GM04504 (cell line): Measurements from ENCODE around the gene RPS15A.

Experiments
- DNase-seq: peaks from one replicate; pipeline ENCODE4 v3.0.0-alpha.2; 2012; ENCODE audit warnings: low read depth

Gene RPS15A

DNA sequence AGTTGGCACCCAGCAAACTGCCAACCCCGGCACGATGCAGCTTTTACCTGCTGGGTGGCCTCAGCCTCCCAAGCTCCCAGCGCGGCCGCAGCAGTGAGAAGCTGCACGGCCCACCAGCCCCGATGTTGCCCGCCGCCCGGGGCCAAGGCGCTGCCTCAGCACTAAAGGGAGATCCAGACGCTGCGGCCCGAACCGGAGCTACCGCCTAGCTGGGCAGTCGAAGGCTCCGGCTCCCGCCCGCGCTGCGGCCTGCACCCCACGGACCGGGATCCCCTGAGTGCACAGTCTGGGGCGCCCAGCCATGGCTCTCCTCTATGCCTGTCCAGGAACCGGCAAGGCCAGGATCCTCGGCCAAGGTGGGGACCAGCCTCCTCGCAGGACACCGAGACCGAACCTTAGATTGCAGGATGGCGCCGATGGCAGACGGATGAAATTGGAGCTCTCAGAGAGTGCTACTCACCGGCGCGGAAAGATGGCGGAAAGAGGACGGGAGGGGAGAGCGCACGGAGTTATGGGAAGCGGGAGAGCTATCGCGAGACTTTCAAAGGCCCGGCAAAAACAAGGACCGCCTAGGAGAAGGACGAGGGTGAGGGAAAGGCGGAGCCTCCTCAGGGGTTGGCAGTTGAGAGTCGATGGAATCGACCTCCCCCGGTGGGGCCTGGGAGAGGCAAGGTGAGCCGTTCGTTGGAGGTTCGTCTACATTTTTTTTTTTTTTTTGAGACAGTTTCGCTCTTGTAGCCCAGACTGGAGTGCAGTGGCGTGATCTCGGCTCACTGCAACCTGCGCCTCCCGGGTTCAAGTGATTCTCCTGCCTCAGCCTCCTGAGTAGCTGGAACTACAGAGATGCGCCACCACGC lies at the start of gene RPS15A:
TSS of gene RPS15A (minus strand) at position 485 of the 857 bp plus-strand sequence. CDS start 1,221 bp downstream, outside the sequence.
- DNase-seq, result peak; percentile 96

- DNase-seq, result no peak
Measured at GRCh38 chr16:18839555-18839954, 49.4 kb upstream of the RPS15A start.

DNA sequence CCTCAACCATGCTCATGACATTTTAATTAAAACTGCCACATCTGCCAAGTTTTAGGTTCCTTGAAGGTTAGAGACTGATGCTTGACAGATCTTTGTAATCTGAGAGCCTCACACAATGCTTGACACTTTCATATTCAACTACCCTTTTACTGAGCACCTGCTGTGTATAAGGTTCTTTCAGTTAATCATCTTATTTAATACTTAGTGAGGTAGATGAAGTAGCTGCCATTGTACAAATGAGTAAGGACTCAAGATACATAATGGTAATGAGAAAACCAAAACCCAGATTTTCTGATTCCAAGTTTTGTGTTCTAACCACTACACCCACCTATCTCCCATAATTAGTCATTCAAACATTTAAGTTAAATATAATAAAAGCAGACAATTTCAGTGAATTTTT lies 46.6 kb upstream of the RPS15A start:
- DNase-seq, result no peak

GRCh38 chr16:18834864-18835263 lies 44.7 kb upstream of the RPS15A start:
- no peak for DNase-seq

GRCh38 chr16:18833707-18834505 lies 43.8 kb upstream of the RPS15A start:
- DNase-seq, result no peak

- DNase-seq, result no peak
Measured at GRCh38 chr16:18832613-18833012, 42.5 kb upstream of the RPS15A start.

DNA sequence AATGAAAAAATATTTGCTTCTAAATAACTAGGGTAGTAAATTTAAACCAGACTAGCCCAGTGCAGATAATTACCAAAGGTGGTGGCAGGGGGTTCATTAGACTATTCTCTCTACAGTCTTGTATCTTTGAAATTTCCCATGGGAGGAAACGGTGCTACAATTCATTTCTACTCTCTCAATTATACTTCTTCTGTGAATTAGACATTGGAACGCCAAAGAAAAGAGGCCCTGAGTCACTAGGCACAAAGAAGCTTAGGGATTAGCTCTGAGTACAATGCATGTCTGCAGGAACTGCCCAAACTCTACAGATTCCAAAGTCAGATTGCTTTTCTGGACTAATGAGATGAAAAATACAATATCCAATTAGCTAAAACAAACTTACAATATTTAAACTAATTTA lies 41.9 kb upstream of the RPS15A start:
- no peak for DNase-seq

DNA sequence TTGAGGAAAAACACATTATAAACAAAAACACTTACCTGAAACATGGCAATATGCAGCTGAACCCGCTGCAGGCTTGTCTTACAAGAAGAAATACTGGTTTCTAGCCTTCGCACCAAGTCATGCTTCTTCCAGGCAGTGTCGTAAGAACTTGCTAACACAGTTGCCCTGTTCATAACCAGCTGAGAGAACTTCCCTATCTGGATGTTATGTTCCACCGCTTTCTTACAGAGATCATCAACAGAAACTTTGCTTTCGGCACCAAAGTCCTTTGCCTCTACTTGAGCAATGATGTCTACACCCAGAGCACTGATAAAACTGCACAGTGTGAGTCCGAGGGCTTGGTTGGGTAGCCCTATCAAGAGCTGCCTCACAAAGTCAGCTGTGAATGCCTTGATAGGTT lies 39.1 kb upstream of the RPS15A start:
- DNase-seq, result no peak

GRCh38 chr16:18827890-18828289 lies 37.8 kb upstream of the RPS15A start:
- DNase-seq, result no peak

GRCh38 chr16:18816286-18816685 lies 26.2 kb upstream of the RPS15A start:
- no peak for DNase-seq

DNA sequence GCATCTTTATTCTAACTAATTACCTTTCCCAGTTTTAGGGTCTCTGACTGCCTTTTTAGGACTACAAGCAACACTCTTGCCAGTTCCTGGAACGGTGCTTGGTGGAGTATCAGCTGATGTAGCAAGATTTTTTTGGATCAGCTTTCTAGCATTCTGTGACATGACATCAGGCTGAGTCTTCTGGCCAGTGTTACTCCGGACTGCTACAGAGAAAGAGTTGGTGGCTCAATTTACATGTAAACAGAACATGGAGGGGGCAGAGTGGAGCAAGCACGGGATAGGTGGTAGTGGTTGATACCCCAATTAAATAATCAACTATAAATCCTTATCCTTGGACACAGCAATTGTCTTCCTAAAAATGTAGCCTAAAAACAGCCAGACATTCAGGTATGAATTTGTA lies 21.8 kb upstream of the RPS15A start:
- DNase-seq, result no peak

GRCh38 chr16:18809165-18809564 lies 19.0 kb upstream of the RPS15A start:
- no peak for DNase-seq

- DNase-seq, result no peak
Measured at GRCh38 chr16:18805257-18805773, 15.2 kb upstream of the RPS15A start.

- DNase-seq, result no peak
Measured at GRCh38 chr16:18804540-18804939, 14.4 kb upstream of the RPS15A start.

GRCh38 chr16:18803569-18804462 lies 13.7 kb upstream of the RPS15A start:
- peak; percentile 19 for DNase-seq

GRCh38 chr16:18802767-18803343 lies 12.7 kb upstream of the RPS15A start:
- no peak for DNase-seq

DNA sequence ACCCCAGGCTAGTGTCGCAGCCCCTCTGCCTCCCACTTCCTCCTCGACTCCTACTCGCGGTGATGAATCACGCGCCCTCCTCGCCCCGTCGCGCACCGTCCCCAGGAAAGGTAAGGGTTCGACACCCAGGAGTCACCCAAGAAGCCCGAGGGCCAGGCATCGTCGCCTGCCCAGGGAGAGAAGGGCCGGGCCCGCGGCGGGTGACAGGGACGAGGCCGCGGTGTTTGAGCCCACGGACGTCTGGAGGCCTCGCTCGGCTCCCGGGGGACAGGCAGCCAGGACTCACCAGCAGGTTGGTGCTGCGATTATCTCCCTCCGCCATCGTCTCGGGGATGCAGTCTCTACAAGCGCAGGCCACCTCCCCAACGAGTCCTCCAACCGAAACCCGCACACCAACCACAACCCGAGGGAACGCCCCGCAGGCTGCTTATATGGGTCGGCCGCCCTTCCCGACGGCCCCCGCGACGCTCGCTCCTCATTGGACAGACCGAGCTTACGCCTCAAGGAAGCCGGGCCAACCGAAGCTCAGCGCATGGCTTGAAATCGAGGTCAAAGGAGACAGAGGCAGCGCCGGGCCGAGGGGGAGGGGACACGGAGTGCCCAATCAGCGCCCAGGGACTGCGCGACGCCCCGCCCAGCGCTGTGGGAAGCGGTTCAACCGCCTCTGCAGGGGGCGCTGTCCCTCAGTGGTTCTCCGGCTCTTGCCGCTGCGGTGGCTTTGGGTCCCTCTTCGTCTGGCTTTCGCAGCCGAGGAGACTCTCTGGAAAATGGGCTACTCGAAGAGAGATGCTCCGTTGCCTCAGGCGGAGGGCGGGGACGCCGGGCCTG lies 11.2 kb upstream of the RPS15A start, which contains the start of gene ARL6IP1:
TSS of gene ARL6IP1 (minus strand) at position 405 of the 828 bp plus-strand sequence. CDS start at position 322, 83 bp downstream.
- DNase-seq, result peak; percentile 99

DNA sequence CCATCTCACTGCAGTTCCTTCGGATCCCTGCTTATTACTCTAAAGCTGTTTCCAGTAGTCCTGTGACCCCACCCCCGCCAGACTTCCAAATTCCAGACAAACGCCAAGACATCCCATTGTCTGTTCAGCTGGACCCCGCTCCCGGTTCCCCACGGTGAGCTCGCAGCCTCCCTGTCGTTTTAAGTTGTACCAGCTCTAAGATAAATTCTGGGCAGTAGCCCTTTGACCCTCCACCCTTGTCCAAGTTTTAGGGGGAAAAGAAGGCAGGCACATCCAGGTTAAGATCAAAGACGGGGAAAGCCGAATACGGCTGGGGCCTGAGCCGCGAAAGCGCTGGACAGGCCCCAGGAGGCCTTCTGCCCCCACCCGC lies 10.6 kb upstream of the RPS15A start:
- no peak for DNase-seq

GRCh38 chr16:18800293-18800692 lies 10.2 kb upstream of the RPS15A start:
- no peak for DNase-seq

- no peak for DNase-seq
Measured at GRCh38 chr16:18799500-18799899, 9.4 kb upstream of the RPS15A start.

- DNase-seq, result no peak
Measured at GRCh38 chr16:18797746-18798145, 7.6 kb upstream of the RPS15A start.
